ENCODE results near the gene SRRM5.
"Not testable (repeated sequence)": the region's sequence is repeated elsewhere in the genome, so short reads cannot be mapped to it uniquely, and the experiment has no call there.

Gene SRRM5

DNA sequence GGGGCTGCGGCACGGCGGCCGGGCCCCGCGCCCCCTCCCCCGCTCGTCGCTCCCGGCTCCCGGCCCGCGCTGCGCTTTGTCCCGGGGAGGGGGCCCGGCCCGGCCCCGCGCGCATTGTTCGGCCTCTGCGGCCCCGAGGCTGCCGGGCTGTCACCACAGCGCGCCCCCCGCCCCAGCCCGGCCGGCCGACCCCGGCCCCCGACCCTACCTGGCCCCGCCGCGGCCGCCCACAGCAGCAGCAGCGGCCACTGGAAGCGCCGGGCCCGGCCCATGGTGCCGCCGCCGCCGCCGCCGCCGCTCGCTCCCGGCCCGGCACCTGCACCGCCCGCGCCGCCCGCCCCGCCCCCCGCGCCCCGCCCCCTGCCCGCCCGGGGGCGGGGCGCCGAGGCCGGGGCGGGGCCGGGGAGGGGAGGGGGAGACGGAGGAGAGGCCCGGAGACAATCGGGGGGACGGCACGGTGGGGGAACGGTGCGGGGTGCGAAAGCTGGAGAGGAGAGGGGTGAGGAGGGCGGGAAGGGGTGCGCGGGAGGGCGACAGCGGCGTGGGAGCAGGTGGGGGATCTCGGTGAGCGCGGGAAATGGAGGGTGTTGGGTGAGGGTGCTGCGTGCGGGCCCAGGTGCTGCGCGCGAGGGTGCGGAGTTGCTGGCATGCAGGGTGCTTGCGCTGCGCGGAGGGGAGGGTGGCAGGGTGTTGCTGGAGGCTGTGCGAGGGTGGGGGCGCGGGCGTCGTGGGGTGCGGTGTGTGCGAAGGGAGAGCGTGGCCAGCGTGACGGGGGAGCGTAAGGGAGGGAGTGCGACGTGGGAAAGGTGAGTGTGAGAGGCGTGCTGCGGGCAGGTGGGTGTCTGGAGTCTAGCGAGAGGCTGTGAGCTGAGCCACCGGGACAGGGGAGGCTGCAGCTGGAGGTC, 27.9 kb downstream of the SRRM5 start, which contains the start of gene CADM4:
Gene CADM4 (minus strand): TSS at position 332 of the 905 bp plus-strand sequence. CDS start 60 bp downstream, at position 272.
- peak; percentile 46 for DNase-seq

DNA sequence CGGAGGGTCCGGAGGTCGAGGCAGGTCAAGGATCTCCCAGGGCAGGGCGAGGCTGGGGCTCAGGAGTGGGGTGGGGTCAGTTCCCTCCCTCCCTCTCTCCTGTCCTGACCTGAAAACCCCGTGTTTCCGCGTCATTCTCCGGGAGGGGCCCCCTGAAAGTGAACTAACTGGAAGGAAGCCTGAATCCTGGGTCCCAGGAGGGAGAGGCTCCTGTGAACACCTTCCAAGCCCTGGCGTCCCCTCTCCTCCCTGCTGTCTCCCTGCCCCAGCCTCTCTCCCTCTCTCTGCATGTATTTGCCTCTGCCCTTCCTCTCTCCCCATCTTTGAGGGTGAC, 28.5 kb downstream of the SRRM5 start:
- DNase-seq: no peak

DNA sequence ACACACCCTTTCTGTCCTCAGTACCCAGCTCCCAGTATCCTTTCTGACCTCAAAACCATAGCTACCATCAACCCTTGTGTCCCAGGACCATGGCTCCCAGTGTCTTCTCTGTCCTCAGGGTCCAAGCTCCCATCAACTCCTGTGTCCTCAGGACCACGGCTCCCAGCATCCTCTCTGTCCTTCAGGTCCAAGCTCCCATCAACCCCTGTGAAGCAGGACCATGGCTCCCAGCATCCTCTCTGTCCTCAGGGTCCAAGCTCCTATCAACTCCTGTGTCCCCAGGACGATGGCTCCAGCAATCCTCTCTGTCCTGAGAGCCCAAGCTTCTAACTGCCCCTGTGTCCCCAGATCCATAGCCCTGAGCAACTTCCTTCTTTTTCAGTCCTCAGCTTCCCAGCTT, 29.4 kb downstream of the SRRM5 start:
- no peak for DNase-seq

DNA sequence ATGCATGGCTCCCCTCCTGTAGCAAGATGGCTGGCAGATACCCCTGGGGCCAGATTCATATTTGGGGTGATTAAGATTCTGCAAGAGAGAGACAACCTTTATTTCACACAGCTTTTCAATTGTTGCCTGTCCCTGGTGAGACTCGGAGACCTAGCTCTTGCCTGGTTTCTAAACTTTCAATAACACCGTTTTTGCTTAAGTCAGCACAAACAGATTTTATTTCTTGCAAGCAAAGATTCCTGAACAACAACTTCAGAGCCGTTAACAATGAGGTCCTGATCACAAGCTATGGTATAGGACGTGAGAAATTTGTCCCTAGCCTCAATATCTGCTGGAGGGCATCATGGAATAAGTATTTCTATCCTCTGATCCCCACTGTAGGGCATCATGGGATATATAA, 30.6 kb downstream of the SRRM5 start:
- DNase-seq: no peak

DNA sequence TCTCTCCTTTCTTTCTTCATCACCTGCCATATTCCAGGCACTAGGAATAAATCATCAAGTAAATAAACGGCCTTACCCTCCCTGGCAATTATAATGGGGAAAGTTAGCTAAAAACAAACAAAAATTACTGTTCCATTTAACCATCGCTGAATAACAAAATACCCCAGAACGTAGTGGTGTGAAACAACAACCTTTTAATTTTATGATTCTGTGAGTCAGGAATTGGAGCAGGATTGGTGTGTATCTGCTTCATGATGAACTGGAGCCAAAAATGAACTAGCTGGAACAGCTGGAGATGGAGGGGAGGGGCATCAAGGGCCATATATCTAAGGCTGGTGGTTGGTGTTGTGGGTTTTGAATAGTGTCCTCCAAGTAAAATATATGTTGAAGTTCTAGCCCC, 31.4 kb downstream of the SRRM5 start:
- DNase-seq: peak; percentile 56

DNA sequence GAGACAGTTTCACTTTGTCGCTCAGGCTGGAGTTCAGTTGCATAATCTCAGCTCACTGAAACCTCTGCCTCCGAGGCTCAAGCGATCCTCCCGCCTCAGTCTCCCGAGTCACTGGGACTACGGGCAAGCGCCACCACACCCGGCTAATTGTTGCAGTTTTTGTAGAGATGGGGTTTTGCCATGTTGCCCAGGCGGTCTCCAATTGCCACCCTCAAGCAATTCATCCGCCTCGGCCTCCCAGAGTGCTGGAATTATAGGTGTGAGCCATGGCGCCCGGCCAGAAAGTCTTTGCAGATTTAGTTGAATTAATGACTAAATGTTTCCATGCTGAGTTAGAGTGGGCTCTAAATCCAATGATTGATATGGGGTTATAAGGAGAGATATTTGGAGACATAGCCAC, 32.3 kb downstream of the SRRM5 start:
- DNase-seq: no peak

DNA sequence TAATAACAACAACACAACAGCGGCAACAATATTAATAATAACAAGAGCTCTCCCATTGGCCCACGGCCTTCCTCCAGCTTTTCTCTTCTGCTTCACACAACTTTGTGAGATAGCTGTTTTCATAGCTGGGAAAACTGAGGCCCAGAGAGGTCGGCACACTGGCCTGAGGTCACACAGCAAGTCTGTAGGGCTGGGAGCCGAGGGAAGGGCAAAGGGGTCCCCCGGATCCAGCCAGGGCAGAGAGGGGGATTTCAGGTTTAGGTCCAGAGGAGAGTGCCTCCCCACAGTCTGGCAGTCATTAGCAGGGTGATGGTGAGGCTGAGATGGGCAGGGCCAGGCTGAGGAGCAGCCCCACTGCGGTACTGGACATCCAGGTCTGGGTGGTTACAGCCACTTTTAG, 36.7 kb downstream of the SRRM5 start:
- no peak for DNase-seq

DNA sequence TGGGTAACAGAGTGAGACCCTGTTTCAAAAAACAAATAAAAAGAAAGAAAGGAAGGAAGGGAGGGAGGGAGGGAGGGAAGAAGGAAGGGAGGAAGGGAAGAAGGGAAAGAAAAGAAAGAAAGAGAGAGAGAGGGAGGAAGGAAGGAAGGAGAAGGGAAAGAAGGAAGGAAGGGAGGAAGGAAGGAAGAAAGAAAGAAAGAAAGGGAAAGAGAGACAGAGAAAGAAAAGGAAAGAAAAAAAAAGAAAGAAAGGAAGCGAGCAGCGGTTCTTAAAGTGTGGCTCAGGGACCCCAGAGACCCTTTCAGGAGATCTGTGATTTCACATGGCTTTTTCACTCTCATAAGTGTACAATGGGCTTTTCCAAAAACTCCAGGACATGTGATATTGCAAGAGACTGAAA, 37.6 kb downstream of the SRRM5 start:
- no peak for DNase-seq

DNA sequence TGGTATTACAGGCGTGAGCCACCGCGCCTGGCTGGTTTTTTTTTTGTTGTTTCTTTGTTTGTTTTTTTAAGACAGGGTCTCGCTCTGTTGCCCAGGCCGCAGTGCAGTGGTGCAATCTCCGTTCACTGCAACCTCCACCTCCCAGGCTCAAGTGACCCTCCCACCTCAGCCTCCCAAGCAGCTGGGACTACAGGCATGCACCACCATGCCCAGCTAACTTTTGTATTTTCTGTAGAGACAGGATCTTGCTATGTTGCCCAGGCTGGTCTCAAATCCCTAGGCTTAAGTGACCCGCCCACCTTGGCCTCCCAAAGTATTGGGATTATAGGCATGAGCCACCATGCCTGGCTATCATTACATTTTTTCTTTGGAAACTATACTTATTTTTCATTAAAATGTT, 38.4 kb downstream of the SRRM5 start:
- not testable (repeated sequence) for DNase-seq

DNA sequence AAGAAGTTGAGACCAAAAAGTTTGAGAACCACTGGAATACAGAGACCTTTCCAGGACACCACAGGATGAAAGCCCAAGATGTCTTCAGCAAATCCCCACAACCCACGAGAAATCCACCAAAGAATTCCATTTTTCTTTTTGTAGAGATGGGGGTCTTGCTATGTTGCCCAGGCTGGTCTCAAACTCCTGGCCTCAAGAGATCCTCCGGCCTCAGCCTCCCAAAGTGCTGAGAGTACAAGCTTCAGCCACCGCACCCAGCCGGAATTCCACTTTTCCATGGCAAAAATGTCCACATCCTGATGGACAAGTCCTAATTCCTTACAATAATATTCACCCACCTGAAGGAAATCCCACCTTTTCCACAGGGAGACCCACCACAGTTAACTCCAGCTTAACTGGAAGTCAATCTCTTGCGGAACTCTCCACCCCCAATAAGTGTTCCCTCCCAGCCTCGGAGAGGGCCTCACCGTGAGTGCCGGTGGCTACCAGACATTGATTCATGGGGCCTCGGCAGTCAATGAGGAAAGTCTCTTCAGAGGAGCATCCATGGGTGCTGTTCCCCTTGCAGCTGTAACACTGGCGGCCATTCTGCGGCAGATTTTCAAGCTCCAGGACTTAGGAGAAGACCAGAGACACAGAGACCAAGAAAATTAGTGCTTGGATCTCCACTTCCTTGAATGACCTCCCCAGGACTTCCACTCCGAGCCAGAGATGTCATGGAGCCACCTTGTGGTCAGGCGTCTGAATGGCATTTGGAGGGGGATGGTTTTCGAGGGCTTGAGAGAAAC, 40.1 kb downstream of the SRRM5 start:
- DNase-seq: peak; percentile 44

DNA sequence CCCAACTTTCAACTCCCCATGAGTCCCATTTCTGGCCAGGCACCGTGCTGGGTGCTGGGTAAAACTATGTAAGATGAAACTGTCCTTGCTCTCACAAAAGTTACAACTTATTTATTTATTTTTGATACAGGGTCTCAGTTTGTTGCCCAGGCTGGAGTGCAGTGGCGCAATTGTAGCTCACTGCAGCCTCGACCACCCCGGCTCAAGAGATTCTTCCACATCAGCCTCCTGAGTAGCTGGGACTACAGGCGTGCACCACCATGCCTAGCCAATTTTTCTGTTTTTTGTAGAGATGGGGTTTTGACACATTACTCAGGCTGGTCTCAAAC, 40.6 kb downstream of the SRRM5 start:
- no peak for DNase-seq

DNA sequence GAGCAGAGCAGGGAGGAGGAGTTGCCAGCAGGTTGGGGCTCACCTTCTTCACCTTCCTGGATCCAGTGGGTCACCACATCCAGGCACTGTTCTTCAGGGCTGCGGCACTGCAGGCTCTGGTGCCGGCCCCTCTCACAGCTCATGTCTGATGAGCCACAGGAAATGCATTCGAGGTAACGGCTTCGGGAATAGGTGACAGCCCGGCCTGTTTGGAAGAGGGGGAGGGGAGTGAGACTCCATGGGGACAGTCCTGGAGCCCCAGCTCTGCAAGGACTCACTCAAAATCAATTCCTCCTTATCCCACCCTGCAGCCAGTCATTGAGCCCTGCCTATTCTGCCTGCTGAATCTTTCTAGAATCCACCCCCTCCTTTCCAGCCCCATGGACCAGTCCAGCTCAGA, 44.5 kb downstream of the SRRM5 start:
- DNase-seq: no peak

DNA sequence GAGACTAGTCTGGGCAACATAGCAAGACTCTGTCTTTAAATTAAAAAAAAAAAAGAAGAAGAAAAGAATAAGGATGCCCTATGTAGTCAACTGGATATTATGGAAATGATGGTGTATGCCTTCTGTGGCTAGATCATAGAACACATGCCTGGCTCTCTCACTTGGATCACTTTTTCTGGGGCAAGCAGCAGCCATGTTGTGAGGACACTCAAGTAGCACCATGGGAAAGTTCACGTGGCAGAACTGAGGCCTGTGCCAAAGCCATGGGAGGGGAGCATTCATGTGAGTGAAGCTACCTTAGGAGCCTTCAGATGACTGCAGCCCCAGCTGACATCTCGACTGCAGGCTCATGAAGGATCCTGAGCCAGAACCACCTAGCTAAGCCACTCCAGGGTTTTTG, 46.1 kb downstream of the SRRM5 start:
- DNase-seq: no peak

DNA sequence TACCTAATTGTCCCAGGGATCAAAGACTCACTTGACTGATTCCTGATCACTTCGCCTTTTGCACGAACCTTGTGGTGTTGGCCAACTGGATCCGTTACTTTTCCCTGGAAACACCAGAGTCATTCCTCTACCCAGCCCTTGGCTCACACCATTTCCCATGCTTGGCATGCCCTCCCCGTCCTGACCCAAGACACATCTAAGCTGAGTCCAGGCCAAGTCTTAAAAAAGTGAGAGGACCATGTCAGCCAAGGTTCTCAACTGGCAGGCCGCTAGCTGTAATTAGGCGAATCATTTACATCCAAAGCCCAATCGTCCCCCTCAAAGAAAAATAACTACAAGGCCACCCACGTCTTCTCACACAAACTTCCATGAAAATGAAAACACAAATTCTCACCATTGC, 46.6 kb downstream of the SRRM5 start:
- no peak for DNase-seq

DNA sequence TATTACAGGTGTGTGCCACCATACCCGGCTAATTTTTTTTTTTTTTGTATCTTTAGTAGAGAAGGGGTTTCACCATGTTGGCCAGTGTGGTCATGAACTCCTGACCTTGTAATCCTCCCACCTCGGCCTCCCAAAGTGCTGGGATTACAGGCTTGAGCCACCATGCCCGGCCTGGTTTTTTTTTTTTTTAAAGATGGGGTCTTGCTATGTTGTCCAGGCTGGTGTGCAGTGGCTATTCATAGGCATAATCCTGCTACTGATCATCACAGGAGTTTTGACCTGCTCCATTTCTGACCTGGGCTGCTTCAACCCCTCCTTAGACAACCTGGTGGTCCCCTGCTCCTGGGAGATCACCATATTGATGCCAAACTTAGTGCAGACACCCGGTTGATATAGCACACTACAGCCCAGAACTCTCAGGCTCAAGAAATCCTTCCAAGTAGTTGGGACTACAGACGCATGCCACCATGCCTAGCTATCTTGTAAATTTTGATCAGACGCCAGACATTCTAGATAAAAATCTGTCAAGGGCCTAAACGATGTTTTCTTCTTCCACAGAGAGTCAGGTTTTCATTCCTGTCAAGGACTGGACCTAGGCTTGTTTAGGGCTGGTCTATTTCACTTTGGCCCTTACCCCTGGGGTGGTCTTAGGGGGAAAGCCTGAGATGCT, 48.5 kb downstream of the SRRM5 start:
- no peak for DNase-seq

DNA sequence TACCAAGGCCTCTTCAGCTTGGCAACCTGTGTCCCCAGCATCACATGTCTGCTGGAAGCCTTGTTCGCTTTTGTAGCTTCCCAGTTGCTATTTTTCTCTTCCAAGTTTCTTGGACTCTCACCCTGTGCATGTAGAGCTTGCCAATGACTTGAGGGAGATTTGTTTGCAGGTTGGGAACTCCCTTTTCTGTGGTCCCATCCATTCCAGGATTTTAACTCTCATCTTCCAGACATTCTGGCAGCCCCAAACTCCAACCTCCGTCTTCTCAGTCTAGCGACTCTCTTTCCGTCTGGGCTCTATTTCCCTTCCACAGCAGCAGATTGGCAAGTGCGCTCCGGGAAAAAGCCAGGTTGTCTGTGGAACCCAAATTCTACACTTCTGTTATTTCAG, 49.1 kb downstream of the SRRM5 start:
- DNase-seq: no peak

DNA sequence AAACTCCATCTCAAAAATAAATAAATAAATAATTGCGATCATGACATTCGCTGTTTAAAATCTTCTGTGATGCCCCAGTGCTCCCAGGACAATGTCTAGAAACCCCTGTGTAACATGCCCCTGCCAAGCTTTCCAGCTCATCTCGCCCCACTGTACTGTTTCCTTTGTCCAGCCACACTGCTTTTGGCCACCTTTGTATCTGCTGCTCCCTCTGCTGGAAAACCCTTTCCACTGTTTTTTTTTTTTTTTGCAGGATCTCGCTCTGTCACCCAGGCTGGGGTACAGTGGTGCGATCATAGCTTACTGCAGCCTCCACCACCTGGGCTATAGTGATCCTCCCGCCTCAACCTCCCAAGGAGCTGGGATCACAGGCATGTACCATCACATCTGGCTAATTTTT, 50.6 kb downstream of the SRRM5 start:
- peak; percentile 8 for DNase-seq

DNA sequence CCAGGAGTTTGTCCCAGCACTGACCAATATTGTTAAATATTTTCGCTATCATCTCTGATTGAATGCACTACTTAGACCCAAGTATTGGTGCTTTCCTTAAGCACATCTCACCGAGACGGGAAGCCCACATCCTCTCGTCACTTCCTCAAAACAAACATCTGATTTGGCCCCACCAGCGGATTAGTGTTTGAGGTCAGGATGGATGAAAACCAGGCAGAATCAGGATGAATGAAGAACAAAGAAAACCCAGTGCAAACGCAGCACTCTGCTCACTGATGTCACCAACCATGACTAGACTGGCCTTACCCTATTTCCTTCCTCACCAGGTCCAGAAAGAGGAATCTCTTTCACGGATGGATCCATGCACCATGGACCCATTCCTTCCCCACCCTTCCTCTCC, 52.1 kb downstream of the SRRM5 start:
- DNase-seq: no peak
